Stimulated activated naive CD8-positive, alpha-beta T cell treated with anti-CD3 and anti-CD28 coated beads, Interleukin-15, amount 100 ng/mL, for 72 hours (primary cell): ENCODE results near the gene NR6A1.

Source experiments
- ATAC-seq: fragments of 150-1000 bp; cut with Tn5 transposase; 2 replicates; pipeline ENCODE4 v1.10.0; 2021; ENCODE audit warnings: mild to moderate bottlenecking, moderate library complexity
- DNase-seq, 2 donors: peaks; one replicate each; pipeline ENCODE4 v3.0.0; 2021 to 2022
- H3K27ac Mint-ChIP-seq, 2 donors: one replicate each; pipeline ENCODE4 v1.8.0; 2022; ENCODE audit warnings: mild to moderate bottlenecking in 2 of 2, mixed read lengths in 2 of 2, moderate library complexity in 2 of 2
- H3K27me3 Mint-ChIP-seq: one replicate; pipeline ENCODE4 v1.8.0; 2022; ENCODE audit warnings: mixed read lengths
- H3K4me1 Mint-ChIP-seq: one replicate; pipeline ENCODE4 v1.8.0; 2022; ENCODE audit warnings: mild to moderate bottlenecking, mixed read lengths
- H3K4me3 Mint-ChIP-seq, 2 donors: one replicate each; pipeline ENCODE4 v1.8.0; 2022; ENCODE audit warnings: mild to moderate bottlenecking in 2 of 2, mixed read lengths in 2 of 2, moderate library complexity in 1 of 2
- H3K9me3 Mint-ChIP-seq, 2 donors: one replicate each; pipeline ENCODE4 v1.8.0; 2022; ENCODE audit warnings: mixed read lengths in 2 of 2

NR6A1 gene

DNA sequence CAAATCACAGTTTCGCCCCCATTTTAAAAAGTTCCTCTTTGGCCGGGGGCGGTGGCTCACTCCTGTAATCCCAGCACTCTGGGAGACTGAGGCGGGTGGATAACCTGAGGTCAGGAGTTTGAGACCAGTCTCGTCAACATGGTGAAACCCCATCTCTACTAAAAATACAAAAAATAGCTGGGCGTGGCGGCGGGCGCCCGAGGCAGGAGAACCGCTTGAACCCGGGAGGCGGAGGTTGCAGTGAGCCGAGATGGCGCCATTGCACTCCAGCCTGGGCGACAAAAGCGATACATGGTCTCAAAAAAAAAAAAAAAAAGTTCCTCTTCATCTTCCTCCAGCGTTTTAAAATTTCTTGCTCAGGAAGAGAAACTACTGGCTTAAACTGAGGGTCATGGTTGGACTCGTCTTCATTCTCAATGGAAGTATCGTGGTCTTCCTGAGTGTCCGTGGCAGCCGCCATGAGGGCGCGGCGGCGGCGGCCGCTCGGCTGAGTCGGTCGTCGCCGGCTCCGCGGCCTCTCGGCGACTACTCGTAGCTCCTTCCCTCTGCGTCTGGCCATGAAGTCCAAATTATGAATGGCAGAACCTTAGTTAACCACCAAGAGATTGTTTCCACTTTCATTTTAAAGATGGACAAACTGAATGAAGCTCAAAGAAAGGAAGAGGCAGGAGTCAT, 171.9 kb downstream of the NR6A1 start:
- Mint-ChIP-seq H3K9me3 (no peaks in the 10 kb centered on the region), H3K4me3 (no peak overlapping the region), H3K27me3 (peaks cover 11% of the 10 kb centered on the region), H3K4me1 (no peaks in the 10 kb centered on the region), H3K27ac (no peak overlapping the region)
- ATAC-seq = no peak
- no peak for DNase-seq

DNA sequence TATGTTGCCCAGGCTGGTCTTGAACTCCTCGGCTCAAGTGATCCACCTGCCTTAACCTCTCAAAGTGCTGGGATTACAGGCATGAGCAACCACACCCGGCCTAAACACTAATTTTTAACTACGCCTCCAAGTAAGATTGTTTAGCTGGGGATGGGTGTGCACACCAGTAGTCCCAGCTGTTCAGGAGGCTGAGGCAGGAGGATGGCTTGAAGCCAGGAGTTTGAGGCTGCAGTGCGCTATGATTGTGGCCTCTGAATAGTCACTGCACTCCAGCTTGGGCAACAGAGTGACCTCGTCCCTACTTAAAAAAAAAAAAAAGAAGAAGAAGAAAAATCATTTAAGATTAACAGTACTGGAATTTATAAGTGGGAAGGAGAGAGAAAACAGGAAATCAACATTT, 173.1 kb downstream of the NR6A1 start:
- no peak overlapping the region for H3K27ac Mint-ChIP-seq
- no peaks in the 10 kb centered on the region for H3K9me3 Mint-ChIP-seq
- ATAC-seq (no peak), DNase-seq (no peak)
- no peak overlapping the region for H3K4me3 Mint-ChIP-seq
- H3K4me1 Mint-ChIP-seq = no peaks in the 10 kb centered on the region
- H3K27me3 Mint-ChIP-seq = peaks cover 7% of the 10 kb centered on the region

- H3K27me3 Mint-ChIP-seq = peaks cover 15% of the 10 kb centered on the region
- DNase-seq = no peak
- no peak for ATAC-seq
- no peaks in the 10 kb centered on the region for H3K4me1 Mint-ChIP-seq
- no peak overlapping the region for H3K27ac Mint-ChIP-seq
- H3K9me3 Mint-ChIP-seq = no peaks in the 10 kb centered on the region
- no peak overlapping the region for H3K4me3 Mint-ChIP-seq
Observed at GRCh38 chr9:124596172-124596839, 174.8 kb downstream of the NR6A1 start.

DNA sequence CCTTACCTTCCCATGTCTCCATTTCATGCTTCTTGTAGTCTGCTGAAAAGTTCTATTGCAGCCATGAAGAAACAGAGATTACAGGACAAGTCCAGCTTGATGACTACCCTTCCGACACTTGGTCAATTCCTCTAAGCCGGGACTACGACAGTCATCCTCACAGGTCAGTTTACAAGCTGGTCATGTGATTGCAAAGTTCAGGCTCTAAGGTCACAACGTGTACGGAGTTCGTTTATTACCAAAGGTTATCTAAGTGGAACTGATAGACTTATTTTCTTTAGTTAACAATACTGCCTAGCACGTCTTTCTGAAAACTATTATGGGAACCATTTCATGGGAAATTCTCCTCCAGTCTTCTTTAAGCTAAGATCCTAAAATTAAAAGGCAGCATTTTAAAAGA, 175.4 kb downstream of the NR6A1 start:
- Mint-ChIP-seq H3K27ac (no peak overlapping the region), H3K27me3 (peaks cover 15% of the 10 kb centered on the region), H3K4me1 (no peaks in the 10 kb centered on the region)

DNA sequence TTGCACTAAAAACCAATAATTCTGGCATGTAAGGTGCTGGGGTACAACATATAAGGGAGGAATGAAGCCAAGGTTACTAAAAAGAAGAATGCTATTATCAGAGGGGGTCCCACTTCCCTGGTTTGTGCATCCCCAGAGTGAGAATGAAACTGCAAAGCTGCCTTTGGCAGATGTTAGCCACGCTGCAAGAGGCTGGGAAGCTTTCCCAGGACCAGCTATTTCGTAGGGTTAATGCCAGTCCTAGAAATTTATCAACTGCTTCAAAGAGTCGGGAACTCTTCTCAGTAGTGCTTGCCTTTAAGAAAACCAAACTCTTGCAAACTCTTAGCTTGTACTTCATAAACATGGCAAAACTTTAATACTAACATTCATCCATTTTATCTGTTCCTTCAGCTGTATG, 176.4 kb downstream of the NR6A1 start:
- ATAC-seq = no peak
- H3K9me3 Mint-ChIP-seq = no peaks in the 10 kb centered on the region
- no peak overlapping the region for H3K4me3 Mint-ChIP-seq
- peaks cover 12% of the 10 kb centered on the region for H3K27me3 Mint-ChIP-seq
- no peak overlapping the region for H3K27ac Mint-ChIP-seq
- no peak for DNase-seq
- H3K4me1 Mint-ChIP-seq = no peaks in the 10 kb centered on the region

More for the DNA sequence above, 175.4 kb downstream of the NR6A1 start:
- no peak for ATAC-seq
- H3K9me3 Mint-ChIP-seq = no peaks in the 10 kb centered on the region
- DNase-seq = no peak
- H3K4me3 Mint-ChIP-seq = no peak overlapping the region

DNA sequence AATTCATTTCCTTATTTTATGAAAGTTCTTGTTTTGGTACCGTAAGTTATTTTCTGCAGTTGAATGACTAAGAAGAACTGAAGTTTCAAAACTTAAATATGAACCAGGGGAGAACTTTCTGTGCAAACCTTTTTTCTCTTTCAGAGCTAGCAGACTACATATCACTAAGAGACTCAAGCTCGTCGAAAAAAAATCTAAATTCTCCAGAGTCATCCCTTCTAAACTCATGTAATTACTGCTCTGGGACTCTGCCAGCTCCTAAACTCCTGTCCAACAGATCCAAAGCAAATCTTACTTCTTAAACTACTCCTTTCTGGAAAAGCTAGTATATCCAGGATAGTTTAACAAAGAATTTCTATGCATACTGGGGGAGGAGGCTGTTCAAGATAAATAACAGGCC, 176.9 kb downstream of the NR6A1 start:
- DNase-seq = no peak
- peaks cover 8% of the 10 kb centered on the region for H3K27me3 Mint-ChIP-seq
- no peaks in the 10 kb centered on the region for H3K9me3 Mint-ChIP-seq
- no peaks in the 10 kb centered on the region for H3K4me1 Mint-ChIP-seq
- H3K4me3 Mint-ChIP-seq = no peak overlapping the region
- H3K27ac Mint-ChIP-seq = no peak overlapping the region
- ATAC-seq = no peak

DNA sequence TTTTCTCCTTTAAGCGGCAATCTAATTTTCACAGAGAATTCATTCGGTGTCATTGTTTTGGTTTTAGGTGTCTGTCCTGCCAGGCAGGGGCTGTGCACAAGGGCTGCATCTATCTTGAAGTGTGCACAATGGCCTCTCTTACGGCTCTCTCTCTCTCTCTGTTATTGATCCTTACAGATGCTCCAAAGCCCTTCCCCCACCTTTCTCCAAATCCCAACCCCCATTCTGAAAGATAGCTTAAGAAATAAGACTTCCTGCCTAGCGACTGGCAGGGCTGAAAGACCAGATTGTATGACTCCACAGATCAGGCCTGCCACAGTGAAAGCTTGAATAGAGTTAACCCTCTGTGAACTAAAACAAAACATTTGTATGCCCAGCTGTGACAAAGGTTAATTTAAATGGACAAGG, 177.5 kb downstream of the NR6A1 start:
- Mint-ChIP-seq H3K27me3 (peaks cover 8% of the 10 kb centered on the region), H3K9me3 (no peaks in the 10 kb centered on the region), H3K4me3 (no peak overlapping the region), H3K4me1 (no peaks in the 10 kb centered on the region), H3K27ac (no peak overlapping the region)
- no peak for DNase-seq
- no peak for ATAC-seq

DNA sequence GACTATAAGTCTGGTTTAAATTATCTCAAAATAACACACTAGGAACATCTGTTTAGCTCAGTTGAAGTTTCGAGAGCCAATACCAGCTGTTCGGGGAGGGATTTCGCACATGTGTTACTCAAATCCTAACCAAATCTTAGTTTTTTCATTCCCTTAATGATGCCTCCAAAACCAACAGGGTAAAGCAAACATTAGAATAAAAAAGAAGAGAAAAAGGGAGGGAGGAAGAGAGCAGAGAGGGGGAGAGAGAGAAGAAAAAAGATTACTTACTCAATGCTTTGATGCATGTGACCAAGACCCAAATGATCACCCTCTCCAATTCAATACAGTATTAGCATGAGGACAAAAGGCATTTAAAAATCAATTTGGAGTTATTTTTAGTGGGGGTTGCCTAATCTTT, 177.9 kb downstream of the NR6A1 start:
- Mint-ChIP-seq H3K9me3 (no peaks in the 10 kb centered on the region), H3K27ac (no peak overlapping the region), H3K4me1 (no peaks in the 10 kb centered on the region), H3K27me3 (peaks cover 8% of the 10 kb centered on the region), H3K4me3 (no peak overlapping the region)
- DNase-seq (no peak), ATAC-seq (no peak)

- H3K27ac Mint-ChIP-seq = no peak overlapping the region
- H3K4me3 Mint-ChIP-seq = no peak overlapping the region
- H3K4me1 Mint-ChIP-seq = no peaks in the 10 kb centered on the region
- no peaks in the 10 kb centered on the region for H3K9me3 Mint-ChIP-seq
- ATAC-seq = no peak
- DNase-seq = no peak
- peaks cover 8% of the 10 kb centered on the region for H3K27me3 Mint-ChIP-seq
Observed at GRCh38 chr9:124590889-124591641, 180.0 kb downstream of the NR6A1 start.

GRCh38 chr9:124584631-124585030, 186.5 kb downstream of the NR6A1 start:
- ATAC-seq = no peak
- Mint-ChIP-seq H3K9me3 (no peaks in the 10 kb centered on the region), H3K27ac (no peak overlapping the region), H3K4me1 (no peaks in the 10 kb centered on the region), H3K4me3 (no peak overlapping the region), H3K27me3 (no peaks in the 10 kb centered on the region)
- DNase-seq = no peak

GRCh38 chr9:124583134-124583533, 188.0 kb downstream of the NR6A1 start:
- no peaks in the 10 kb centered on the region for H3K27me3 Mint-ChIP-seq
- no peak overlapping the region for H3K4me3 Mint-ChIP-seq
- DNase-seq = no peak
- H3K27ac Mint-ChIP-seq = no peak overlapping the region
- no peaks in the 10 kb centered on the region for H3K9me3 Mint-ChIP-seq
- H3K4me1 Mint-ChIP-seq = no peaks in the 10 kb centered on the region
- ATAC-seq = no peak

DNA sequence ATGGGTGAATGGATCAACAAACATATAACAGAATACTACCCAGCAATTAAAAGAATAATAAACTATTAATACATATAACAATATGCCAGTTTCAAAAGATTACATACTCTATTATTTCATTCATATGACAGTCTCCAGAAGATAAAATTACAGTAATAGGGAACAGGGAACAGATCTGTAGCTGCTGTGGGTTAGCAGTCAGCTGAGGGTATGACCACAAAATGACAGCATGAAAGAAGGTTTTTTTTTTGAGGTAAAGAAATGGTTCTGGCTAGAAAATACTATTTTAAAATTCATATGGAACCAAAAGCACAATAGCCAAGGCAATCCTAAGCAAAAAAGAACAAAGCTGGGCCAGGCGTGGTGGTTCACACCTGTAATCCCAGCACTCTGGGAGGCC, 190.9 kb downstream of the NR6A1 start:
- DNase-seq (no peak), ATAC-seq (no peak)
- Mint-ChIP-seq H3K27me3 (no peaks in the 10 kb centered on the region), H3K27ac (no peak overlapping the region), H3K4me3 (no peak overlapping the region), H3K9me3 (no peaks in the 10 kb centered on the region), H3K4me1 (no peaks in the 10 kb centered on the region)

GRCh38 chr9:124576751-124577150, 194.4 kb downstream of the NR6A1 start:
- no peak for ATAC-seq
- DNase-seq = no peak
- Mint-ChIP-seq H3K27me3 (no peaks in the 10 kb centered on the region), H3K4me3 (no peak overlapping the region), H3K27ac (no peak overlapping the region), H3K9me3 (no peaks in the 10 kb centered on the region), H3K4me1 (no peaks in the 10 kb centered on the region)

- ATAC-seq (peak; percentile 54), DNase-seq (no peak)
- Mint-ChIP-seq H3K27me3 (no peaks in the 10 kb centered on the region), H3K27ac (no peak overlapping the region), H3K4me3 (no peak overlapping the region), H3K9me3 (no peaks in the 10 kb centered on the region), H3K4me1 (no peaks in the 10 kb centered on the region)
Observed at GRCh38 chr9:124574534-124575375, 196.4 kb downstream of the NR6A1 start.

- H3K4me3 Mint-ChIP-seq = no peak overlapping the region
- no peaks in the 10 kb centered on the region for H3K27me3 Mint-ChIP-seq
- DNase-seq (no peak), ATAC-seq (no peak)
- peak overlapping the region in 1 of 2 donors; percentile 34 for H3K27ac Mint-ChIP-seq
- H3K9me3 Mint-ChIP-seq = no peaks in the 10 kb centered on the region
- H3K4me1 Mint-ChIP-seq = no peaks in the 10 kb centered on the region
Observed at GRCh38 chr9:124570942-124571666, 200.0 kb downstream of the NR6A1 start.
